GM12865 (cell line): Measurements from ENCODE around the gene GLRX5.

Experiments
- DNase-seq: peaks from one replicate; pipeline ENCODE4 v3.0.0; 2010; ENCODE audit warnings: low read depth
- H3K4me3 ChIP-seq: 2 replicates; pipeline ENCODE4 v1.5.1; 2011; ENCODE audit warnings: mild to moderate bottlenecking, low read depth, low read length, control low read depth
- CTCF ChIP-seq: IDR thresholded peaks from 2 replicates; pipeline ENCODE4 v1.5.1; 2011; ENCODE audit warnings: low read length, control low read depth, low read depth, inconsistent platforms; ENCODE audit not compliant: insufficient read depth; ENCODE audit errors: missing control alignments

The GLRX5 gene

GRCh38 chr14:95547272-95547625, 12.4 kb downstream of the GLRX5 start:
- TF ChIP-seq CTCF = no peak
- H3K4me3 ChIP-seq = no peak overlapping the region
- no peak for DNase-seq

- H3K4me3 ChIP-seq = no peak overlapping the region
- no peak for TF ChIP-seq CTCF
- DNase-seq = no peak
These were observed 12.9 kb downstream of the GLRX5 start for GRCh38 chr14:95547626-95548327.

- no peak for DNase-seq
- no peak overlapping the region for H3K4me3 ChIP-seq
- TF ChIP-seq CTCF = no peak
These were observed 13.6 kb downstream of the GLRX5 start for GRCh38 chr14:95548328-95548929.

- TF ChIP-seq CTCF = no peak
- H3K4me3 ChIP-seq = no peak overlapping the region
- DNase-seq = no peak
These were observed 15.1 kb downstream of the GLRX5 start for GRCh38 chr14:95549656-95550585.

GRCh38 chr14:95551435-95551834, 16.6 kb downstream of the GLRX5 start:
- H3K4me3 ChIP-seq = no peak overlapping the region
- no peak for TF ChIP-seq CTCF
- no peak for DNase-seq

GRCh38 chr14:95553141-95553540, 18.3 kb downstream of the GLRX5 start:
- TF ChIP-seq CTCF = no peak
- no peak for DNase-seq

More at GRCh38 chr14:95553141-95553540, 18.3 kb downstream of the GLRX5 start:
- H3K4me3 ChIP-seq = no peak overlapping the region
